HEK293 (cell line): ENCODE results near the gene KIF26B.

ENCODE experiments used
- CTCF ChIA-PET: fragments of 350-600 bp; formaldehyde crosslinking; extraction: SDS; loops from one replicate; lab custom pipeline; 2021; ENCODE audit warnings: antibody characterized with exemption; lab: Yijun Ruan, JAX
- POLR2A ChIA-PET: fragments of 300-600 bp; formaldehyde crosslinking; extraction: SDS; loops from one replicate; lab custom pipeline; 2020; ENCODE audit warnings: antibody characterized with exemption, inconsistent platforms; lab: Yijun Ruan, JAX
- H3K27ac ChIP-seq: fragments of 200-500 bp; sonication (Bioruptor generic); 2 replicates; pipeline ENCODE4 v1.5.1; 2014; ENCODE audit warnings: low read depth, low read length, control low read depth, inconsistent platforms; ENCODE audit errors: extremely low read depth
- H3K36me3 ChIP-seq, 2 experiments: fragments of 200-500 bp in 1 of 2; sonication (Bioruptor generic) in 1 of 2; 1 replicate in 1 of 2; 2 replicates in 1 of 2; pipeline ENCODE4 v1.5.1; 2014 to 2017; ENCODE audit warnings: inconsistent platforms in 2 of 2, low read length in 2 of 2; ENCODE audit not compliant: control insufficient read depth in 2 of 2, insufficient read depth in 1 of 2
- H3K4me1 ChIP-seq: fragments of 200-500 bp; sonication (Bioruptor generic); 2 replicates; pipeline ENCODE4 v1.5.1; 2014; ENCODE audit warnings: mild to moderate bottlenecking, low read length, inconsistent platforms; ENCODE audit not compliant: control insufficient read depth, insufficient read depth
- H3K4me3 ChIP-seq: 2 replicates; pipeline ENCODE4 v1.5.1; 2011; ENCODE audit warnings: low read depth, mild to moderate bottlenecking, control low read depth, low read length, moderate library complexity
- H3K9me3 ChIP-seq: fragments of 200-500 bp; sonication (Bioruptor generic); 2 replicates; pipeline ENCODE4 v1.5.1; 2014; ENCODE audit warnings: low read depth, low read length, inconsistent platforms; ENCODE audit not compliant: control insufficient read depth, insufficient read depth
- GLIS1 ChIP-seq: fragments of 450-650 bp; formaldehyde crosslinking; IDR thresholded peaks from 2 replicates; pipeline ENCODE4 v1.5.1; 2016; ENCODE audit warnings: missing biosample characterization, missing genetic modification characterization
- HOXA7 ChIP-seq: sonication (generic); formaldehyde crosslinking; IDR thresholded peaks from 2 replicates; pipeline ENCODE4 v1.8.1; 2022; ENCODE audit warnings: missing genetic modification reagents, borderline replicate concordance
- KLF1 ChIP-seq: fragments of 450-650 bp; formaldehyde crosslinking; IDR thresholded peaks from 2 replicates; pipeline ENCODE4 v1.5.1; 2016; ENCODE audit warnings: missing biosample characterization, missing genetic modification characterization
- KLF16 ChIP-seq: fragments of 450-650 bp; formaldehyde crosslinking; IDR thresholded peaks from 2 replicates; pipeline ENCODE4 v1.5.1; 2017; ENCODE audit warnings: missing biosample characterization, missing genetic modification characterization
- MYNN ChIP-seq: fragments of 450-650 bp; formaldehyde crosslinking; IDR thresholded peaks from 2 replicates; pipeline ENCODE4 v1.5.1; 2016; ENCODE audit warnings: missing biosample characterization, missing genetic modification characterization, borderline replicate concordance
- MZF1 ChIP-seq: fragments of 450-650 bp; formaldehyde crosslinking; IDR thresholded peaks from 2 replicates; pipeline ENCODE4 v1.5.1; 2017; ENCODE audit warnings: missing biosample characterization, missing genetic modification characterization, borderline replicate concordance
- SETDB1 ChIP-seq: IDR thresholded peaks from one replicate; pipeline ENCODE4 v1.6.1; 2017; ENCODE audit warnings: mild to moderate bottlenecking, low read length, moderate library complexity, mixed read lengths; ENCODE audit not compliant: insufficient read length
- ZBTB21 ChIP-seq: fragments of 450-650 bp; formaldehyde crosslinking; IDR thresholded peaks from 2 replicates; pipeline ENCODE4 v1.5.1; 2017; ENCODE audit warnings: missing biosample characterization, missing genetic modification characterization
- ZNF211 ChIP-seq: fragments of 450-650 bp; formaldehyde crosslinking; IDR thresholded peaks from 2 replicates; pipeline ENCODE4 v1.5.1; 2016; ENCODE audit warnings: low read depth, missing biosample characterization, missing genetic modification characterization
- ZNF292 ChIP-seq: fragments of 450-650 bp; formaldehyde crosslinking; IDR thresholded peaks from 2 replicates; pipeline ENCODE4 v1.5.1; 2016; ENCODE audit warnings: low read depth, missing biosample characterization, missing genetic modification characterization, borderline replicate concordance
- ZNF394 ChIP-seq: fragments of 450-650 bp; formaldehyde crosslinking; IDR thresholded peaks from 2 replicates; pipeline ENCODE4 v1.5.1; 2016; ENCODE audit warnings: missing biosample characterization, missing genetic modification characterization, mild to moderate bottlenecking, moderate library complexity, borderline replicate concordance
- ZNF426 ChIP-seq: fragments of 450-650 bp; formaldehyde crosslinking; IDR thresholded peaks from 2 replicates; pipeline ENCODE4 v1.5.1; 2017; ENCODE audit warnings: missing biosample characterization, missing genetic modification characterization, mild to moderate bottlenecking, inconsistent platforms, moderate library complexity
- ZNF433 ChIP-seq: fragments of 450-650 bp; formaldehyde crosslinking; IDR thresholded peaks from 2 replicates; pipeline ENCODE4 v1.5.1; 2016; ENCODE audit warnings: missing biosample characterization, missing genetic modification characterization, low read depth
- ZNF48 ChIP-seq: fragments of 450-650 bp; formaldehyde crosslinking; IDR thresholded peaks from 2 replicates; pipeline ENCODE4 v1.5.1; 2016; ENCODE audit warnings: missing biosample characterization, missing genetic modification characterization
- ZNF510 ChIP-seq: fragments of 450-650 bp; formaldehyde crosslinking; IDR thresholded peaks from 2 replicates; pipeline ENCODE4 v1.5.1; 2018; ENCODE audit warnings: mild to moderate bottlenecking, missing genetic modification characterization, missing biosample characterization; ENCODE audit not compliant: insufficient replicate concordance
- ZNF600 ChIP-seq: fragments of 450-650 bp; formaldehyde crosslinking; IDR thresholded peaks from 2 replicates; pipeline ENCODE4 v1.5.1; 2016; ENCODE audit warnings: missing biosample characterization, missing genetic modification characterization
- TF ChIP-seq, protein P1 (sequence below): fragments of 450-650 bp; formaldehyde crosslinking; IDR thresholded peaks from 2 replicates; pipeline ENCODE4 v1.5.1; 2016; ENCODE audit warnings: missing biosample characterization, missing genetic modification characterization
- TF ChIP-seq, protein P2 (sequence below): fragments of 450-650 bp; formaldehyde crosslinking; IDR thresholded peaks from 2 replicates; pipeline ENCODE4 v1.5.1; 2016; ENCODE audit warnings: missing biosample characterization, missing genetic modification characterization
- TF ChIP-seq, protein P3 (sequence below): fragments of 450-650 bp; formaldehyde crosslinking; IDR thresholded peaks from 2 replicates; pipeline ENCODE4 v1.5.1; 2017; ENCODE audit warnings: missing biosample characterization, missing genetic modification characterization
- TF ChIP-seq, protein P4 (sequence below): fragments of 450-650 bp; formaldehyde crosslinking; IDR thresholded peaks from 2 replicates; pipeline ENCODE4 v1.5.1; 2016; ENCODE audit warnings: missing biosample characterization, missing genetic modification characterization
- TF ChIP-seq, protein P5 (sequence below): fragments of 450-650 bp; formaldehyde crosslinking; IDR thresholded peaks from 2 replicates; pipeline ENCODE4 v1.5.1; 2017; ENCODE audit warnings: missing biosample characterization, missing genetic modification characterization

The KIF26B gene

DNA sequence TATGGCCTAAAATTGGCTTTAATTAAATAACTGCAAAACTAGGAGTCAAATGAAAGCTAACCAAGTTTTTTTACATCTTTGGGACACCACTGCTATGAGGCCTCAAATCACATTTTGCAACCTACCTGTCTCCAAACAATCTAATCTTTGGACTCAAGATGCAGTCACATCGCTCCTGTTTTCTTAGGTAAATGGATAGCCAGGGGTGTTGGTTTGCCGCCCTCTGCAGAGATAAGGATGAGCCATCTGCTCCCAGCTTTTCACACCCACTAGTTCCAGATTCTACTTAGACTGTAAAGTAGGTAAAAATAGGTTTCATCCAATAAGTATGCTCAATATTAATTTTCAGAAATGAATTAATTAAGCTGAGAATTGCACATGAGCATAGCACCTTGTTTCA is 456.5 kb downstream of the KIF26B start:
- H3K36me3 ChIP-seq, result no peaks in the 10 kb centered on the region
- H3K4me3 ChIP-seq, result no peak overlapping the region
- TF ChIP-seq, protein P1, sequence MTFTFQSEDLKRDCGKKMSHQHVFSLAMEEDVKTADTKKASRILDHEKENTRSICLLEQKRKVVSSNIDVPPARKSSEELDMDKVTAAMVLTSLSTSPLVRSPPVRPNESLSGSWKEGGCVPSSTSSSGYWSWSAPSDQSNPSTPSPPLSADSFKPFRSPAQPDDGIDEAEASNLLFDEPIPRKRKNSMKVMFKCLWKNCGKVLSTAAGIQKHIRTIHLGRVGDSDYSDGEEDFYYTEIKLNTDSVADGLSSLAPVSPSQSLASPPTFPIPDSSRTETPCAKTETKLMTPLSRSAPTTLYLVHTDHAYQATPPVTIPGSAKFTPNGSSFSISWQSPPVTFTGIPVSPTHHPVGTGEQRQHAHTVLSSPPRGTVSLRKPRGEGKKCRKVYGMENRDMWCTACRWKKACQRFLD (tag by site-specific recombination), result no peak
- TF ChIP-seq HOXA7 (CRISPR knock-in tag) (no peak), ZNF211 (tag by site-specific recombination) (no peak), ZNF394 (no peak), SETDB1 (no peak), KLF1 (tag by site-specific recombination) (no peak), ZNF48 (no peak)
- H3K27ac ChIP-seq, result no peak overlapping the region
- ChIA-PET CTCF (no interaction called here), POLR2A (no interaction called here)
- no peaks in the 10 kb centered on the region for H3K9me3 ChIP-seq
- H3K4me1 ChIP-seq, result no peaks in the 10 kb centered on the region

DNA sequence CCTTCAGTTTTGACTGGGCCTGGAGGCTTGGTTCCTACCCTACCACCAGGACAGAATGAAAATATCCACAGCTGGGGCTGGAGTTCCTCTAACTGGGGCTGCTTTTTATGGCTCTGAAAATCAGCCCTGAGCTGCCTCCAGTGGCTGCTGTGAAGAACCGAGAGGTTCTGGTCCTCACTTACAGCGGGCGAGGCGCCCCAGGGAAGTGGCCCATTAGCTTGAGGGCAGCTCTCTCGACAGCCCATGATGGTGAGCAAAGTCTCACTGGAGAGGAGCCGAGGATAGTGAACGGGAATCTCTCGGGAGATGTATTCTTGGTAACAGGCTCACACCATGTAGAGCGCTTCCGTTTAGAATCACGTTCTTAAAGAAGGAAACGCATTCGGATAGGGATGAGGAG is 459.7 kb downstream of the KIF26B start:
- no peaks in the 10 kb centered on the region for H3K9me3 ChIP-seq
- H3K36me3 ChIP-seq, result no peaks in the 10 kb centered on the region
- no peak overlapping the region for H3K27ac ChIP-seq
- no peaks in the 10 kb centered on the region for H3K4me1 ChIP-seq
- no peak overlapping the region for H3K4me3 ChIP-seq
- POLR2A ChIA-PET, result no interaction called here
- CTCF ChIA-PET, result no interaction called here
- TF ChIP-seq, protein P2, sequence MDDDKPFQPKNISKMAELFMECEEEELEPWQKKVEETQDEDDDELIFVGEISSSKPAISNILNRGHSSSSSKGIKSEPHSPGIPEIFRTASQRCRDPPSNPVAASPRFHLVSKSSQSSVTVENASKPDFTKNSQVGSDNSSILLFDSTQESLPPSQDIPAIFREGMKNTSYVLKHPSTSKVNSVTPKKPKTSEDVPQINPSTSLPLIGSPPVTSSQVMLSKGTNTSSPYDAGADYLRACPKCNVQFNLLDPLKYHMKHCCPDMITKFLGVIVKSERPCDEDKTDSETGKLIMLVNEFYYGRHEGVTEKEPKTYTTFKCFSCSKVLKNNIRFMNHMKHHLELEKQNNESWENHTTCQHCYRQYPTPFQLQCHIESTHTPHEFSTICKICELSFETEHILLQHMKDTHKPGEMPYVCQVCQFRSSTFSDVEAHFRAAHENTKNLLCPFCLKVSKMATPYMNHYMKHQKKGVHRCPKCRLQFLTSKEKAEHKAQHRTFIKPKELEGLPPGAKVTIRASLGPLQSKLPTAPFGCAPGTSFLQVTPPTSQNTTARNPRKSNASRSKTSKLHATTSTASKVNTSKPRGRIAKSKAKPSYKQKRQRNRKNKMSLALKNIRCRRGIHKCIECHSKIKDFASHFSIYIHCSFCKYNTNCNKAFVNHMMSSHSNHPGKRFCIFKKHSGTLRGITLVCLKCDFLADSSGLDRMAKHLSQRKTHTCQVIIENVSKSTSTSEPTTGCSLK, result no peak
- TF ChIP-seq ZNF292 (tag by site-specific recombination) (no peak), ZNF433 (tag by site-specific recombination) (no peak), ZBTB21 (no peak)
- TF ChIP-seq, protein P3, sequence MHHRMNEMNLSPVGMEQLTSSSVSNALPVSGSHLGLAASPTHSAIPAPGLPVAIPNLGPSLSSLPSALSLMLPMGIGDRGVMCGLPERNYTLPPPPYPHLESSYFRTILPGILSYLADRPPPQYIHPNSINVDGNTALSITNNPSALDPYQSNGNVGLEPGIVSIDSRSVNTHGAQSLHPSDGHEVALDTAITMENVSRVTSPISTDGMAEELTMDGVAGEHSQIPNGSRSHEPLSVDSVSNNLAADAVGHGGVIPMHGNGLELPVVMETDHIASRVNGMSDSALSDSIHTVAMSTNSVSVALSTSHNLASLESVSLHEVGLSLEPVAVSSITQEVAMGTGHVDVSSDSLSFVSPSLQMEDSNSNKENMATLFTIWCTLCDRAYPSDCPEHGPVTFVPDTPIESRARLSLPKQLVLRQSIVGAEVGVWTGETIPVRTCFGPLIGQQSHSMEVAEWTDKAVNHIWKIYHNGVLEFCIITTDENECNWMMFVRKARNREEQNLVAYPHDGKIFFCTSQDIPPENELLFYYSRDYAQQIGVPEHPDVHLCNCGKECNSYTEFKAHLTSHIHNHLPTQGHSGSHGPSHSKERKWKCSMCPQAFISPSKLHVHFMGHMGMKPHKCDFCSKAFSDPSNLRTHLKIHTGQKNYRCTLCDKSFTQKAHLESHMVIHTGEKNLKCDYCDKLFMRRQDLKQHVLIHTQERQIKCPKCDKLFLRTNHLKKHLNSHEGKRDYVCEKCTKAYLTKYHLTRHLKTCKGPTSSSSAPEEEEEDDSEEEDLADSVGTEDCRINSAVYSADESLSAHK (tag by site-specific recombination), result no peak
- TF ChIP-seq, protein P4, sequence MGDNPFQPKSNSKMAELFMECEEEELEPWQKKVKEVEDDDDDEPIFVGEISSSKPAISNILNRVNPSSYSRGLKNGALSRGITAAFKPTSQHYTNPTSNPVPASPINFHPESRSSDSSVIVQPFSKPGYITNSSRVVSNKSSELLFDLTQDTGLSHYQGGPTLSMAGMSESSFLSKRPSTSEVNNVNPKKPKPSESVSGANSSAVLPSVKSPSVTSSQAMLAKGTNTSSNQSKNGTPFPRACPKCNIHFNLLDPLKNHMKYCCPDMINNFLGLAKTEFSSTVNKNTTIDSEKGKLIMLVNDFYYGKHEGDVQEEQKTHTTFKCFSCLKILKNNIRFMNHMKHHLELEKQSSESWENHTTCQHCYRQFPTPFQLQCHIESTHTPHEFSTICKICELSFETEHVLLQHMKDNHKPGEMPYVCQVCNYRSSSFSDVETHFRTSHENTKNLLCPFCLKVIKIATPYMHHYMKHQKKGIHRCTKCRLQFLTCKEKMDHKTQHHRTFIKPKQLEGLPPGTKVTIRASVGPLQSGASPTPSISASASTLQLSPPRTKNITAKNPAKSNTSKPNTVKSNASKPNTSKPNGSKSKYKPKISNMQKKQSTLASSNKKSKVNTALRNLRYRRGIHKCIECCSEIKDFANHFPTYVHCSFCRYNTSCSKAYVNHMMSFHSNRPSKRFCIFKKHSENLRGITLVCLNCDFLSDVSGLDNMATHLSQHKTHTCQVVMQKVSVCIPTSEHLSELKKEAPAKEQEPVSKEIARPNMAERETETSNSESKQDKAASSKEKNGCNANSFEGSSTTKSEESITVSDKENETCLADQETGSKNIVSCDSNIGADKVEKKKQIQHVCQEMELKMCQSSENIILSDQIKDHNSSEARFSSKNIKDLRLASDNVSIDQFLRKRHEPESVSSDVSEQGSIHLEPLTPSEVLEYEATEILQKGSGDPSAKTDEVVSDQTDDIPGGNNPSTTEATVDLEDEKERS (tag by site-specific recombination), result no peak
- TF ChIP-seq, all 188 proteins: peak for 0

DNA sequence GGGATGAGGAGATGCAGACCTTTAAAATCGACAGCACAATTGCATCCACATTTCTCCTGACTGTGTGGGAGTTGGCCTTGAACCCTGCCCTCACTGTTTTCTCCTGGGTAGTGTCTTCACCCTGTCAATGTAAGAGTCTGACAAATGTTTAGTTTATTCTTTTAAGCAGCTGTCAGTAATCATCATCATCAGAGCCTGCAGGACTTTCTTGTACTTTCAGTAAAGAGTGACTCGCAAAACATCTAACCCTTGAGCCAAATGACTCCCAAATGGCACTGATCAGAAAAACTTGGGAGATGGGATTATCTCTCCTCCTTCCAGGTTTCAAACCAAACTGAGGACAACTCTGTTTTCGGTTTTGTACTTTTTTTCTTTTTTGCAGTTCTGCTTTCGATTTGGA is 460.2 kb downstream of the KIF26B start:
- Histone ChIP-seq H3K36me3 (no peaks in the 10 kb centered on the region), H3K27ac (no peak overlapping the region), H3K4me3 (no peak overlapping the region), H3K9me3 (no peaks in the 10 kb centered on the region), H3K4me1 (no peaks in the 10 kb centered on the region)
- ChIA-PET POLR2A (no interaction called here), CTCF (no interaction called here)
- TF ChIP-seq MZF1 (tag by site-specific recombination) (no peak), ZNF426 (tag by site-specific recombination) (no peak), MYNN (tag by site-specific recombination) (no peak), GLIS1 (no peak), ZNF510 (tag by site-specific recombination) (no peak), KLF16 (tag by site-specific recombination) (no peak), ZNF600 (tag by site-specific recombination) (no peak)
- TF ChIP-seq, protein P5, sequence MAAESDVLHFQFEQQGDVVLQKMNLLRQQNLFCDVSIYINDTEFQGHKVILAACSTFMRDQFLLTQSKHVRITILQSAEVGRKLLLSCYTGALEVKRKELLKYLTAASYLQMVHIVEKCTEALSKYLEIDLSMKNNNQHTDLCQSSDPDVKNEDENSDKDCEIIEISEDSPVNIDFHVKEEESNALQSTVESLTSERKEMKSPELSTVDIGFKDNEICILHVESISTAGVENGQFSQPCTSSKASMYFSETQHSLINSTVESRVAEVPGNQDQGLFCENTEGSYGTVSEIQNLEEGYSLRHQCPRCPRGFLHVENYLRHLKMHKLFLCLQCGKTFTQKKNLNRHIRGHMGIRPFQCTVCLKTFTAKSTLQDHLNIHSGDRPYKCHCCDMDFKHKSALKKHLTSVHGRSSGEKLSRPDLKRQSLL (tag by site-specific recombination), result no peak
